Astrocyte of the hippocampus (primary cell): ENCODE data around the gene MIF.
"Not testable (repeated sequence)": the region's sequence is repeated elsewhere in the genome, so short reads cannot be mapped to it uniquely, and the experiment has no call there.

Experiments used
- DNase-seq: peaks from one replicate; pipeline ENCODE4 v3.0.0; 2011; ENCODE audit warnings: low read depth, low spot score

MIF gene

GRCh38 chr22:23893945-23894709 lies at the start of gene MIF:
TSS of gene MIF (plus strand) at chr22:23894383. CDS start at chr22:23894475, 92 bp downstream.
- peak; percentile 98 for DNase-seq

GRCh38 chr22:23844739-23845202 lies 49.4 kb upstream of the MIF start:
- DNase-seq = no peak

GRCh38 chr22:23845265-23846080 lies 48.7 kb upstream of the MIF start:
- no peak for DNase-seq

DNA sequence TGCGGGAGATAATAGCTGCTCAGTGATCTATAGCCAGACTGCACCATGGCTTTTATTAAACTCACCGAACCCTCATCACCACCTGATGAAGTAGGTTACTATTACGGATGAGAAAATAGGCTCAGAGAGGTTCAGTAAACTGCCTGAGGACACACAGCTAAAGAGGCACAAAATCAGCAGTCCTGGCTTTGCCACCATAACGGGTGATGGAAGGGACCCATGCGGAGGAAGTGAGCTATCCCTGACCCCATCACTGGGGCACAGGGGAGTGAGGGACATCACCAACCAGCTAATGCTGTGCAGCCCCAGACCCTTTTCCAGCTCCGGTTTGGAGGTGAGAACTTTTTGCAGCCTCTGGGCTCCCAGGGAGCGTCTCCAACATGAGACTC lies 48.1 kb upstream of the MIF start:
- no peak for DNase-seq

GRCh38 chr22:23847310-23847920 lies 46.8 kb upstream of the MIF start:
- no peak for DNase-seq

DNA sequence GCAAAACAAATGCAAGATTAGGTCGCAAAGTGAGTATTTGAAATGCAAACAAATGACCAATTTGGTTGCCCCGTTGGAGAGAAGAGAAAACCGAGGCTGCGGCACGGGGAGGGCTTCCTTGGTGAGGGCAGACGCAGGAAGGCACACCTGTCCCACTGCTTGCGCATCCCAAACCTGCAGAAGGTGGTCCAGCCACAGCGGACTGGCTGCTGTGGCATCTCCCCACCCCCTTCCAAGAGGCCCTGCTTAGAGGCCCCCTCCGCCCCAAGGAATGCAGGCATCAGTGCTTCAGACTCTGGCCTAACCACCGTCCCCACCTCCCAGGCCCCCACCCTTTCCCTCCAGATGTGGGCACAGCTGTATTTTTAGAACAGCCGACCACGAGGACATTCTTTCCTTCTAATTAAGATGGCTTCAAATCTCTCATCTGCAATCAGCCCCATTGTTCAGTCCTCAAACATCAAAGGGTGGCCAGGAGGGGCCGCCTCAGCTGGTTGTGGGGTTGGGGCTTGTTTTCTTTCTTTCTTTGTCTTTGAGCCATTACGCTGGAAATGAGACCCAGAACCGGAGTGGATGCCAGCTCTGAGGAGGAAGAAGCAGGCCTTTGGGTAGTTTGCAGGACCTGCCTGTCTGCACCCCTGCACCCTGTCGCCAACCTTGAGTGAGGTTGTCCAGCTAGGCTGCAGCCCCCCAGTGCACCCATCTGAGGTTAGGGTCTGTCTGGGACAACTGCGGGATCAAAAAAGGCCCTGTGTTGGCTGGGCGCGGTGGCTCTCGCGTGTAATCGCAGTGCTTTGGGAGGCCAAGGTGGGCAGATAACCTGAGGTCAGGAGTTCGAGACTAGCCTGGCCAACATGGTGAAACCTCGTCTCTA lies 46.0 kb upstream of the MIF start:
- DNase-seq = no peak

DNA sequence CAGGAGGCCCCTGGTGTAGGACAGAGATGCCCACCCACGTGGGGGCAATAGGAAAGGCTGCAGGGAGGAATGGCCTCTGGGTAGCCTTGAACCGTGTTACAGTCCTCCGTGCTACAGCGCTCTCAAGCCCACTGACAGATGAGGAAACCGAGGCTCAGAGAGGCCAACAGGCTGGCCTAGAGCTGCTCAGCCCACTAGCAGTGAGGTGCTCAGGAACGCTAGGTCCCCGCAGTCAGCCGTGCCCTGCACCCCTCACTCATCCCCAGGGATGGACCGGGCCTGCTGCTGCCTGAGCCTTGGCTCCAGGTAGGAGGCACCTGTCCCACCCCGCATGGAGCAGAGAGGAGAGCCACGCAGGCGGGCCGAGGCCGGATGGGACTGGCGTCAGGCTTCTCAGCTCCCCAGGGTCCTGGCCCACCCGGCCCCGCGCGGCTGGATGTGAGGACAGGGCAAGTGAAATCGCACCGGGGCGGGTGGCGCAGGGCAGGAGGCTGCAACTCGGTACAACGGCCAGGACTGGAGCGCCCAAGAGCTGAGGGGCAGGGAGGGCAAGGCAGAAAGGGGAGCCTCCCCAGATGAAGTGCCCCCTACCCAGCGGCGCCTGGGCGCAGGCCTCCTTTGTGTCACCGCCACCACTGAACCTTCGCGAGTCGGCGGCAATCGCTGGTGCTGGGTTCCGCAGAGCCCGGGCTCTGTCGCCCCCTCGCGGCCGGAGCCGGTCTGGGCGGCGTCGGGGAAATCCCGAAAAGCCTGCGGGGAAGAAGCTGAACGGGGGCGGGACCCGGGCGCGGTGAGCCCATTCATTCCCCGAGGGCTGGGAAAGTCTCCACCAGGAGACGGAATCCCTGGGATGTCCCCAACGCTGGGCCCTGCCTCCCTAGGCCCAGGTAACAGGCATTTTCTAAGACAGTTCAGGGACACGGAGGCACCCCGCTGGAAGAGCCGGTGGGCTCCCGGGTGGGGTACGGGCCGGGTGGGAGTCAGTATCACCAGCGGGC lies 44.9 kb upstream of the MIF start:
- peak; percentile 93 for DNase-seq

- no peak for DNase-seq
These were observed 44.0 kb upstream of the MIF start for GRCh38 chr22:23850136-23850611.

DNA sequence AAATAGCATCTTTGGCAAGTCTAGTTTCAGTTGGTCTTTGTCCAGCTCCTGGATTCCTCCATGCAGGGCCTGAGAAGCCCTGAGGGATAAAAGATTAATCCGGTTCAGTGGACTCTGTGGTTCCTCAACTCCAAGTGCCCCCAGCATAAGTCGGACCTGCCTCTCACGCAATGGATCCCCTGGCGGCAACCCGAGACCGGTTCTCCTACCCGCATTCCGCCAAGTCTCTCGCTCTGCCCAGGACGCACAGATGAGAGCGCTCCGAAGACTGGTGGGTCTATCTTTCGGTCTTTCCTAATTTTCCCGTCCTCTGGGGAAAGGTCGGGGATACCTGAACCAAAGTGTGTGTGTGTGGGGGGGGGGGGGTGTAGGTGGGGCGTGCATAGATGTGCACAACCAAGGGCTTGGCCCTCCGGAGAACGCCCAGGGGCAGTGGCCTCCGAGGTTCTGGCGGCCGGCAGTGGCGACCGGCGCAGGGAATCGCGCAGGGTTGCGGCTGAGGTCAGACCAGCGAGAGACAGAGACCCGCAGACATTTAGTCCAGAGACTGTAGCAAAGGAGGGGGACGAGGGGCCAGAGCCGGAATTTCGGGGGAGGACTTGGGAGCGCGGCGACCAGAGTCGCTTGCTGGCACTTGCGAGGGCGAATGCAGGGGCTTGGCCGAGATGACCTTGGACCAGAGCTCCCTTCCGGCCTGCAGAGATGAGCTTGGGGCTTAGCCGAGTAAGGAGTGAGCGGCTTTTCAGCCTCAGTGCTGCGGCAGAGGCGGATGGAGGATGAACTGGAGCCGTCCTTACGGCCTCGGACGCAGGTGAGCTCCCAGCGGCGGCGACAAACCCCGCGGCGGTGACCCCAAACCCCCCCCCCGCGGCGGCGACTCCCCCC lies 37.2 kb upstream of the MIF start:
- peak; percentile 89 for DNase-seq

- peak; percentile 99 for DNase-seq
These were observed 36.3 kb upstream of the MIF start, which contains the start of gene SLC2A11 for GRCh38 chr22:23857606-23858483. TSS of gene SLC2A11 (plus strand) at chr22:23857875. CDS start at chr22:23858000, 125 bp downstream.

DNA sequence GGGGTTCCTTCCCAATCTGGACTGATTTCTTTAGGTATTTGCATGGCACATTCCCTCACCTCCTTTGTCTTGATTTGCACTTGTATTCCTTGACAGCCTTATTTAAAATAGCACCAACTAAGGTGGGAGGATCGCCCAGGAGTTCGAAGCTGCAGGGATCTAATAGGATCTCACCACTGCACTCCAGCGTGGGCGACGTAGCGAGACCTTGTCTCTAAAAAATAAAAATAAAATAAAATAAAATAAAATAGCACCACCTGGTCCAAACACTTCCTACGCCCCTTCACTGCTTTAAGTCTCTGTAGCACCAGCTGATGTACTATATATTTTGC lies 35.7 kb upstream of the MIF start:
- no peak for DNase-seq

- DNase-seq = no peak
These were observed 35.0 kb upstream of the MIF start for GRCh38 chr22:23859201-23859600.

- DNase-seq = not testable (repeated sequence)
These were observed 34.0 kb upstream of the MIF start for GRCh38 chr22:23860187-23860586.

GRCh38 chr22:23862103-23862502 lies 32.1 kb upstream of the MIF start:
- peak; percentile 50 for DNase-seq

DNA sequence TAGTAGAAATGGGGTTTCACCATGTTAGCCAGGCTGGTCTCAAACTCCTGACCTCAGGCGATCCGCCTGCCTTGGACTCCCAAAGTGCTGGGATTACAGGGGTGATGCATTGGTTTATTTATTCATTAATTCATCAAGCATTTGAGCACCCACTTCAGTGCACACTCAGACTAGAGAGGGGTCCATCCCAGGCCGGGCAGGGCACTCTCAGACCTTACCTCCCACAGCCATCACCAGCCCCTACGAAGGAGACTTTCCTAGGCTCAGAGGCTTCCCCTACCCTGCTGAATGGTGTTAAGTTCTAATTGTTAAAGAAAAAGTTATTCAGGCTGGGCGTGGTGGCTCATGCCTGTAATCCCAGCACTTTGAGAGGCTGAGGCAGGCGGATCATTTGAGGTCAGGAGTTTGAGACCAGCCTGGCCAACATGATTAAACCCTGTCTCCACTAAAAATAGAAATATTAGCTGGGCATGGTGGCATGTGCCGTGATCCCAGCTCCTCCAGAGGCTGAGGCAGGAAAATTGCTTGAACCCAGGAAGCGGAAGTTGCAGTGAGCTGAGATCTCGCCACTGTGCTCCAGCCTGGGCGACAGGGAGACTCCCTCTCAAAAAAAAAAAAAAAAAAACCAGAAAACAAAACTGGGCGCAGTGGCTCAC lies 29.6 kb upstream of the MIF start:
- not testable (repeated sequence) for DNase-seq

DNA sequence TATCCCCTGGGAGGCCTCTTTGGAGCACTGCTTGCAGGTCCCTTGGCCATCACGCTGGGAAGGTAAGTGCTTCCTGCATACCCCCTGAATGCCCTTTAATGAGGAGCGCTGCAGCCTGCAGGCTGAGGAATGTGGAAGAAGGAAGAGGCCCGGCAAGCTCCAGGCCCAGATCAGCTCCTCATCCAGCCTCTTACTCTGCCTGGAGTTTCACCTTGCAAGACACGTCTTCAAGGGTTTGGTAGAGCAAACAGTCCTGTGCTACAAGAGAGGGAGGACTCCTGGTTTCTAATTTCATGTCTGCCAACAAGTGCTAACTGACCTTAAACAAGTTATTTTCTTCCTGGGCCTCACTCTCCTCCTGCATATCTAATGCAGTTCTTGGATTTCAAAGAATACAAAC lies 25.6 kb upstream of the MIF start:
- no peak for DNase-seq

DNA sequence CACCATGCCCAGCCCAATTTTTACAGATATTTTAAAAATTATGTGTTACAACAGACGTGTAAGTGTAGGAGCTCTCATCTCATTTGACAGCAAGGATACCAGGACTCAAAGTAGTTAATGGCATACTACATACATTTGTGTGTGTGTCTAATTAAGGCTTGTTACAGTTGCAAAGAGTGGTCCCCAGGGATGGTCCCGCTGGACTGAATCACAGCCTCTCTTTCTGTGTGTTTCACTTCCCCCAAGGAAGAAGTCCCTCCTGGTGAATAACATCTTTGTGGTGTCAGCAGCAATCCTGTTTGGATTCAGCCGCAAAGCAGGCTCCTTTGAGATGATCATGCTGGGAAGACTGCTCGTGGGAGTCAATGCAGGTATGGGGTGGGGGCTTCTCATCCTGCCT lies 19.3 kb upstream of the MIF start:
- DNase-seq = no peak
